ENCODE measurements around the gene ROBO3.

ROBO3 gene

DNA sequence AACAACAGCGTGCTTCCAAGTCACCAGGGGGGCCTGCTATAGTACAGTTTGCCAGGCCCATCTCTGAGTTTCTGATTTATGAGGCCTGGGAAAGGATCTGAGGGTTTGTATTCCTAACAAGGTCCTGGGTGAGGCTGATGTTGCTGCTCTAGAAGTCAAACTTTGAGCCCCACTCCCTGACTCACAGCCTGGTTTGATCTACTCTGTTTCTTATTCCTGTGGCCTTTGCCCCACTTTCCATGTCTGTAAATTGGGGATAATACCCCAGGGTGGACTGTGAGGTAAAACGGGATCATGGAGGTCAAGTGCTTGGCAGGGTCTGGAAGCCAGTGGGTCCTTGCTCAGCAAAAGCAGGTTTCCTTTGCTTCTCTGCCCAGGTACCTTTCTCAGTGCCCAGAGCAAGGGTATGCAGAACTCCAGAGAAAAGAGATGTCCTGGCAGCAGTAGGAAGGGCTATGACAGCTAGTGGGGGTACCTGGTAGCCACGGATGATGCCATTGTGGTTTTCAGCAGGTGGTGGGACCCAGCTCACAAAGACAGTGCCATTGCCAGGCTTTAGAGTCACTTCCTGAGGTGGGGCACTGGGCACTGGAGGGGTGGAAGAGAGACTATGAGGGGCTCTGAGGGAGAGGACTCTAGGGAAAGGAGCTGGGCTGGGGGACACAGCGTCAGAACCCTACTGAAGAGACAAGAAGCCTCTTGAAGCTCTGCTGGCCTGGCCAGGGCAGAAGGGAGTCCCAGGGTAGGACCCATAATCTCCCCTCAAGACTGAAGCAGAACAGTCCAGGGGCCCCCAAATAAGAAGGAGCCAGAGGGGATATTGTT lies 29.6 kb downstream of the ROBO3 start:
- H3K9ac ChIP-seq (ENCODE audit: low read depth, low read length): no peak overlapping the region
- H3K27me3 ChIP-seq (ENCODE audit: insufficient read depth, low read length): peaks cover 3% of the 10 kb centered on the region; the same call in 1 of the 2 replicates
- WGBS: 90% methylated on average over 4 of the region's 4 CpGs
- H3K4me3 ChIP-seq (ENCODE audit: low read length): no peak overlapping the region
- no peak overlapping the region for H3K27ac ChIP-seq (ENCODE audit: low read depth, low read length)
- no peaks in the 10 kb centered on the region for H3K9me3 ChIP-seq (ENCODE audit: insufficient read depth, low read depth, low read length)
- no peaks in the 10 kb centered on the region for H3K36me3 ChIP-seq (ENCODE audit: insufficient read depth, low read length)
- H3K4me1 ChIP-seq (ENCODE audit: insufficient read depth, low read length): peaks cover 7% of the 10 kb centered on the region; the same call in 1 of the 2 replicates

- no peak overlapping the region for H3K9ac ChIP-seq (ENCODE audit: low read depth, low read length)
- no peak overlapping the region for H3K4me3 ChIP-seq (ENCODE audit: low read length)
- H3K9me3 ChIP-seq (ENCODE audit: insufficient read depth, low read depth, low read length): no peaks in the 10 kb centered on the region
- no peaks in the 10 kb centered on the region for H3K36me3 ChIP-seq (ENCODE audit: insufficient read depth, low read length)
- peaks cover 3% of the 10 kb centered on the region; the same call in 1 of the 2 replicates for H3K27me3 ChIP-seq (ENCODE audit: insufficient read depth, low read length)
- H3K27ac ChIP-seq (ENCODE audit: low read depth, low read length): no peak overlapping the region
- 92% methylated on average over 20 of the region's 20 CpGs for WGBS
- peaks cover 7% of the 10 kb centered on the region; the same call in 1 of the 2 replicates for H3K4me1 ChIP-seq (ENCODE audit: insufficient read depth, low read length)
Measured at GRCh38 chr11:124895471-124895971, 30.3 kb downstream of the ROBO3 start.

- Histone ChIP-seq H3K9ac (ENCODE audit: low read depth, low read length) (no peak overlapping the region), H3K9me3 (ENCODE audit: insufficient read depth, low read depth, low read length) (no peaks in the 10 kb centered on the region), H3K36me3 (ENCODE audit: insufficient read depth, low read length) (no peaks in the 10 kb centered on the region), H3K27ac (ENCODE audit: low read depth, low read length) (no peak overlapping the region), H3K4me3 (ENCODE audit: low read length) (no peak overlapping the region), H3K27me3 (ENCODE audit: insufficient read depth, low read length) (peaks cover 3% of the 10 kb centered on the region; the same call in 1 of the 2 replicates), H3K4me1 (ENCODE audit: insufficient read depth, low read length) (peaks cover 7% of the 10 kb centered on the region; the same call in 1 of the 2 replicates)
- 88% methylated on average over 13 of the region's 16 CpGs for WGBS
Measured at GRCh38 chr11:124896071-124896750, 31.0 kb downstream of the ROBO3 start.

- Histone ChIP-seq H3K4me3 (ENCODE audit: low read length) (no peak overlapping the region), H3K9ac (ENCODE audit: low read depth, low read length) (no peak overlapping the region), H3K36me3 (ENCODE audit: insufficient read depth, low read length) (no peaks in the 10 kb centered on the region), H3K9me3 (ENCODE audit: insufficient read depth, low read depth, low read length) (no peaks in the 10 kb centered on the region), H3K27me3 (ENCODE audit: insufficient read depth, low read length) (peaks cover 3% of the 10 kb centered on the region; the same call in 1 of the 2 replicates), H3K27ac (ENCODE audit: low read depth, low read length) (no peak overlapping the region), H3K4me1 (ENCODE audit: insufficient read depth, low read length) (peaks cover 7% of the 10 kb centered on the region; the same call in 1 of the 2 replicates)
- WGBS: 95% methylated on average over 9 of the region's 9 CpGs
Measured at GRCh38 chr11:124896821-124897391, 31.7 kb downstream of the ROBO3 start.

DNA sequence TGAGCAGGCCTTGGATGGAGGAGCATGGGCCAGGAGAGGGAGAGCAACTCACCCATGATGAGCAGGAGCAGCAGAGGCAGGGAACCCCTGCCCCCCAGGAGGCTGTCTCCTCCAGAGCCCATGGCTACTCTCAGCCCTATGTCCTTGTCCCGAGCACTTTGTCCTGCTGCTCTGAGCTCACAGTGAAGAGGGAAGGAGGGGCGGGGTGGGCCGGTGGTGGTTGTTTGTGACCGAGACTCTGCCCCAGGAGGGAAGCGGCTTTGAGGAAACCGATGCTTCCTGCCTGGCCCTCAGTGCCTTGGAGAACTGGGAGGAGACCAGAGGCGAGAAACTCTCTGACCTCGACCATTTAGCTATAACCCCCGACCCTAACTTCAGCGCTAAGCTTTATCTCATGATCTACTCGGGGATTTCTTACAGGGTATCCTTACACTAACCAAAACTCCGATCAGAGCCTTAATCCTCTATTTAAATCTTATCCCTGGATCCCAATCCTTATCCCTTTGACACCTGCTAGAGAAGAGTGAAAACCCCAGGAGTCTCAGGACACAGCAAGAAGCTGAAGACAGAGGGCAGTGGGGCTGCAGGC lies 32.5 kb downstream of the ROBO3 start, which contains the start of gene ROBO4:
Gene ROBO4, minus strand, starts transcription at position 192 of the 589 bp plus-strand sequence. Its CDS starts 70 bp downstream, at position 122.
- Histone ChIP-seq H3K27ac (ENCODE audit: low read depth, low read length) (no peak within 1 kb of the TSS), H3K9me3 (ENCODE audit: insufficient read depth, low read depth, low read length) (no peaks in the 10 kb centered on the region), H3K4me1 (ENCODE audit: insufficient read depth, low read length) (peaks cover 7% of the 10 kb centered on the region; the same call in 1 of the 2 replicates), H3K27me3 (ENCODE audit: insufficient read depth, low read length) (peaks cover 9% of the 10 kb centered on the region), H3K36me3 (ENCODE audit: insufficient read depth, low read length) (no peaks in the 10 kb centered on the region), H3K4me3 (ENCODE audit: low read length) (no peak within 1 kb of the TSS), H3K9ac (ENCODE audit: low read depth, low read length) (no peak within 1 kb of the TSS)
- 65% methylated on average over 12 of the region's 12 CpGs for WGBS

DNA sequence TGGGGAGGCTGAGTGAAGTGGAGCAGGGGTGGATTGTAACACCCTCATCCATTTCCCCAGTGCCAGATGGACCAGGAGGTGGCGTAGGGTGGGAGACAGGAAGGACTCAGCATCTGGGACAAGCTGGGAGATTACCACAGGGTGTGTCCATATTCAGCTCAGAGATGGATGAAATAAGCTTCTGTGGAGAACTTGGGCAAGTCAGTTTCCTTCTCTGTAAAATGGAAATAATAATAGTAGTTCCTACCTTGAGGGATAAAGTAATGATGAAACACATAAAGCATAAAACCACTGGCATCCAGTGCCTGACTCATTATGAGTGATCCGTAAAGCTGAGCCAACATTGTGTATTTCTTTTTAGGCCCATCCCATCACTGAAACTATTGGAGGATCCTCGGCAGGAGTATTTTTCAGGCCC lies 33.0 kb downstream of the ROBO3 start:
- H3K4me1 ChIP-seq (ENCODE audit: insufficient read depth, low read length): peaks cover 7% of the 10 kb centered on the region; the same call in 1 of the 2 replicates
- no peaks in the 10 kb centered on the region for H3K9me3 ChIP-seq (ENCODE audit: insufficient read depth, low read depth, low read length)
- no peaks in the 10 kb centered on the region for H3K36me3 ChIP-seq (ENCODE audit: insufficient read depth, low read length)
- H3K27me3 ChIP-seq (ENCODE audit: insufficient read depth, low read length): peaks cover 6% of the 10 kb centered on the region
- no peak overlapping the region for H3K27ac ChIP-seq (ENCODE audit: low read depth, low read length)
- H3K4me3 ChIP-seq (ENCODE audit: low read length): no peak overlapping the region
- H3K9ac ChIP-seq (ENCODE audit: low read depth, low read length): no peak overlapping the region
- 89% methylated on average over 3 of the region's 3 CpGs for WGBS

DNA sequence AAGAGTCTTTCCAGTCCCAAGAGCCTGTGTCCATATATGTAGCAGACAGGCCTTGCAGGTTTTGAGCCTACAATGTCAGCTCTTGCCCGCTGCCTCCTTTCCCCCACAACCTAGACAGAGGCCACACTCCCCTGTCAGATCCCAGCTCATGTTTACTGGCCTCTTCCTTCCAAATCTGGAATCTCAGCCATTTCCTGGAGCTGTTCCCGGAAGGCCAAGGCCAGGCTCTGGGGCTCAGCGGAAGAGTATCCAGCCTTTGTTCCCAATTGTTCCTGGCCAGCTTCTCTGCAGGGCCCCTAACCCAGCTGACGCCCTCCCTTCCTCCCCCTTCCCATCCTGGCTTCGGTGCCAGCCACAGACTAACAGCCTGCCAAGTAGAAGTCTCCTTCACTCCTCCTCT lies 33.5 kb downstream of the ROBO3 start:
- Histone ChIP-seq H3K9ac (ENCODE audit: low read depth, low read length) (no peak overlapping the region), H3K4me3 (ENCODE audit: low read length) (no peak overlapping the region), H3K27ac (ENCODE audit: low read depth, low read length) (no peak overlapping the region), H3K4me1 (ENCODE audit: insufficient read depth, low read length) (peaks cover 7% of the 10 kb centered on the region; the same call in 1 of the 2 replicates), H3K27me3 (ENCODE audit: insufficient read depth, low read length) (peaks cover 6% of the 10 kb centered on the region), H3K9me3 (ENCODE audit: insufficient read depth, low read depth, low read length) (no peaks in the 10 kb centered on the region), H3K36me3 (ENCODE audit: insufficient read depth, low read length) (no peaks in the 10 kb centered on the region)
- WGBS: 51% methylated on average over 5 of the region's 5 CpGs

DNA sequence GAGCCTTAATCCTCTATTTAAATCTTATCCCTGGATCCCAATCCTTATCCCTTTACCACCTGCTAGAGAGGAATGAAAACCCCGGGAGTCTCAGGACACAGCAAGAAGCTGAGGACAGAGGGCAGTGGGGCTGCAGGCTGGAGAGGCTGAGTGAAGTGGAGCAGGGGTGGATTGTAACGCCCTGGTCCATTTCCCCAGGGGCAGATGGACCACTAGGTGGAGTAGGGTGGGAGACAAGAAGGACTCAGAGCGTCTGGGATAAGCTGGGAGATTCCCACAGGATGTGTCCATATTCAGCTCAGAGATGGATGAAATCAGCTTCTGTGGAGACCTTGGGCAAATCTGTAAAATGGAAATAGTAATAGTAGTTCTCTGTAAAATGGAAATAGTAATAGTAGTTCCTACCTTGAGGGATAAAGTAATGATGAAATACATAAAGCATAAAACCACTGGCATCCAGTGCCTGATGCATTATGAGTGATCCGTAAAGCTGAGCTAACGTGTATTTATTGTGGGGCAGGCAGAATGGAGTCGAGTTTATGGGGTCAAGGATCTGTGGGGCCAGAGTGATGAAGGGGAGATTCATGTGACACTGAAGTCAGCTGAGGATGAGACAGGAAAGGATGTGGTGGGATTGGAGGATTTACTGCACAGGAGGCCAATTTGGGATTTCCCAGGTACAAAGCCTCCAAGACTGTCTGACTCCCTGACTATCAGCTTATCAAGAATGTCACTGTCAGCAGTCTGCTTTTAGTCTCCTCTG lies 34.3 kb downstream of the ROBO3 start:
- no peaks in the 10 kb centered on the region for H3K9me3 ChIP-seq (ENCODE audit: insufficient read depth, low read depth, low read length)
- H3K36me3 ChIP-seq (ENCODE audit: insufficient read depth, low read length): no peaks in the 10 kb centered on the region
- WGBS: 81% methylated on average over 6 of the region's 6 CpGs
- H3K27me3 ChIP-seq (ENCODE audit: insufficient read depth, low read length): peaks cover 10% of the 10 kb centered on the region
- no peak overlapping the region for H3K9ac ChIP-seq (ENCODE audit: low read depth, low read length)
- peaks cover 7% of the 10 kb centered on the region; the same call in 1 of the 2 replicates for H3K4me1 ChIP-seq (ENCODE audit: insufficient read depth, low read length)
- H3K4me3 ChIP-seq (ENCODE audit: low read length): no peak overlapping the region
- H3K27ac ChIP-seq (ENCODE audit: low read depth, low read length): no peak overlapping the region

GRCh38 chr11:124900464-124900863 lies 35.2 kb downstream of the ROBO3 start:
- WGBS: 86% methylated on average over 5 of the region's 5 CpGs
- peaks cover 10% of the 10 kb centered on the region for H3K27me3 ChIP-seq (ENCODE audit: insufficient read depth, low read length)
- no peaks in the 10 kb centered on the region for H3K36me3 ChIP-seq (ENCODE audit: insufficient read depth, low read length)
- H3K9ac ChIP-seq (ENCODE audit: low read depth, low read length): no peak overlapping the region
- H3K4me3 ChIP-seq (ENCODE audit: low read length): no peak overlapping the region
- H3K9me3 ChIP-seq (ENCODE audit: insufficient read depth, low read depth, low read length): no peaks in the 10 kb centered on the region
- H3K27ac ChIP-seq (ENCODE audit: low read depth, low read length): no peak overlapping the region
- H3K4me1 ChIP-seq (ENCODE audit: insufficient read depth, low read length): peaks cover 7% of the 10 kb centered on the region; the same call in 1 of the 2 replicates

- Histone ChIP-seq H3K4me1 (ENCODE audit: insufficient read depth, low read length) (peaks cover 7% of the 10 kb centered on the region; the same call in 1 of the 2 replicates), H3K4me3 (ENCODE audit: low read length) (no peak overlapping the region), H3K9me3 (ENCODE audit: insufficient read depth, low read depth, low read length) (no peaks in the 10 kb centered on the region), H3K27ac (ENCODE audit: low read depth, low read length) (no peak overlapping the region), H3K36me3 (ENCODE audit: insufficient read depth, low read length) (no peaks in the 10 kb centered on the region), H3K9ac (ENCODE audit: low read depth, low read length) (no peak overlapping the region), H3K27me3 (ENCODE audit: insufficient read depth, low read length) (peaks cover 10% of the 10 kb centered on the region)
- no CpG with 5 or more reads among the region's 1 CpG for WGBS
Measured at GRCh38 chr11:124902616-124903015, 37.4 kb downstream of the ROBO3 start.

Data from HUES64 (cell line).